Measurements from ENCODE around the gene SLC28A3. TPM values are rescaled to one million over a fixed set of nuclear protein-coding genes. Genes with fewer than 3 reads are reported as not detected.

Gene SLC28A3
- total RNA-seq, 1 experiment from 2014 or later = not detected

DNA sequence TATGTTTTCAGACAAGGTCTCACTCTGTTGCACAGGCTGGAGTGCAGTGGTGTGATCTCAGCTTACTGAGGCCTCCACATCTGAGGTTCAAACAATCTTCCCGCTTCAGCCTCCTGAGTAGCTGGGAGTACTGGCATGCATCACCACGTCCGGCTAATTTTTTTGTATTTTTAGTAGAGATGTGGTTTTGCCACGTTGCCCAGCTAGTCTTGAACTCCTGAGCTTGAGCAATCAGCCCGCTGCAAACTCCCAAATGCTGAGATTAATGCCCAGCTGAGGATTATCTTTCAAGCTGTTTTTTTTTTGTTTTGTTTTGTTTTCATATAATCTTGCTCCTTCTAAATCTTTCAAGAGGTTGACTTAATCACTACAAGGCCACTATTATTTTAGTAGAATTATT is 47.3 kb upstream of the SLC28A3 start:
- H3K4me3 Mint-ChIP-seq = no peak overlapping the region
- no peaks in the 10 kb centered on the region for H3K27me3 Mint-ChIP-seq (ENCODE audit: low read depth)
- TF ChIP-seq, protein P1, sequence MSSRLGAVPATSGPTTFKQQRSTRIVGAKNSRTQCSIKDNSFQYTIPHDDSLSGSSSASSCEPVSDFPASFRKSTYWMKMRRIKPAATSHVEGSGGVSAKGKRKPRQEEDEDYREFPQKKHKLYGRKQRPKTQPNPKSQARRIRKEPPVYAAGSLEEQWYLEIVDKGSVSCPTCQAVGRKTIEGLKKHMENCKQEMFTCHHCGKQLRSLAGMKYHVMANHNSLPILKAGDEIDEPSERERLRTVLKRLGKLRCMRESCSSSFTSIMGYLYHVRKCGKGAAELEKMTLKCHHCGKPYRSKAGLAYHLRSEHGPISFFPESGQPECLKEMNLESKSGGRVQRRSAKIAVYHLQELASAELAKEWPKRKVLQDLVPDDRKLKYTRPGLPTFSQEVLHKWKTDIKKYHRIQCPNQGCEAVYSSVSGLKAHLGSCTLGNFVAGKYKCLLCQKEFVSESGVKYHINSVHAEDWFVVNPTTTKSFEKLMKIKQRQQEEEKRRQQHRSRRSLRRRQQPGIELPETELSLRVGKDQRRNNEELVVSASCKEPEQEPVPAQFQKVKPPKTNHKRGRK (CRISPR knock-in tag; IDR thresholded peaks at IDR 0.05; ENCODE audit: borderline replicate concordance) = no peak
- TF ChIP-seq TEAD4 (CRISPR knock-in tag; IDR thresholded peaks at IDR 0.05) (no peak), ZNF121 (CRISPR knock-in tag; IDR thresholded peaks at IDR 0.05) (no peak), NFE2L1 (CRISPR knock-in tag; IDR thresholded peaks at IDR 0.05) (no peak), ZNF317 (CRISPR knock-in tag; IDR thresholded peaks at IDR 0.05; ENCODE audit: borderline replicate concordance, low read depth) (no peak), ZNF219 (CRISPR knock-in tag; IDR thresholded peaks at IDR 0.05; ENCODE audit: borderline replicate concordance) (no peak), OVOL2 (CRISPR knock-in tag; IDR thresholded peaks at IDR 0.05; ENCODE audit: borderline replicate concordance) (no peak), ZNF396 (CRISPR knock-in tag; IDR thresholded peaks at IDR 0.05; ENCODE audit: borderline replicate concordance) (no peak), ZNF416 (CRISPR knock-in tag; IDR thresholded peaks at IDR 0.05) (no peak), RELA (CRISPR knock-in tag; IDR thresholded peaks at IDR 0.05; ENCODE audit: borderline replicate concordance) (no peak), JUN (CRISPR knock-in tag; IDR thresholded peaks at IDR 0.05) (no peak), EMX1 (CRISPR knock-in tag; IDR thresholded peaks at IDR 0.05) (no peak), NR2C2 (CRISPR knock-in tag; IDR thresholded peaks at IDR 0.05) (no peak)
- TF ChIP-seq, protein P2, sequence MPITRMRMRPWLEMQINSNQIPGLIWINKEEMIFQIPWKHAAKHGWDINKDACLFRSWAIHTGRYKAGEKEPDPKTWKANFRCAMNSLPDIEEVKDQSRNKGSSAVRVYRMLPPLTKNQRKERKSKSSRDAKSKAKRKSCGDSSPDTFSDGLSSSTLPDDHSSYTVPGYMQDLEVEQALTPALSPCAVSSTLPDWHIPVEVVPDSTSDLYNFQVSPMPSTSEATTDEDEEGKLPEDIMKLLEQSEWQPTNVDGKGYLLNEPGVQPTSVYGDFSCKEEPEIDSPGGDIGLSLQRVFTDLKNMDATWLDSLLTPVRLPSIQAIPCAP (CRISPR knock-in tag; IDR thresholded peaks at IDR 0.05) = no peak
- TF ChIP-seq, protein P3, sequence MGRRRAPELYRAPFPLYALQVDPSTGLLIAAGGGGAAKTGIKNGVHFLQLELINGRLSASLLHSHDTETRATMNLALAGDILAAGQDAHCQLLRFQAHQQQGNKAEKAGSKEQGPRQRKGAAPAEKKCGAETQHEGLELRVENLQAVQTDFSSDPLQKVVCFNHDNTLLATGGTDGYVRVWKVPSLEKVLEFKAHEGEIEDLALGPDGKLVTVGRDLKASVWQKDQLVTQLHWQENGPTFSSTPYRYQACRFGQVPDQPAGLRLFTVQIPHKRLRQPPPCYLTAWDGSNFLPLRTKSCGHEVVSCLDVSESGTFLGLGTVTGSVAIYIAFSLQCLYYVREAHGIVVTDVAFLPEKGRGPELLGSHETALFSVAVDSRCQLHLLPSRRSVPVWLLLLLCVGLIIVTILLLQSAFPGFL (CRISPR knock-in tag; IDR thresholded peaks at IDR 0.05; ENCODE audit: borderline replicate concordance) = no peak
- peaks cover 8% of the 10 kb centered on the region for H3K4me1 Mint-ChIP-seq
- no peaks in the 10 kb centered on the region for H3K36me3 Mint-ChIP-seq
- no peak overlapping the region for H3K27ac Mint-ChIP-seq
- CTCF ChIA-PET = interaction anchor here (2.9 kb wide), 1 partner anchor 9 kb away, joined by 16 read pairs; no protein-coding TSS in a partner anchor
- no peaks in the 10 kb centered on the region for H3K9me3 Mint-ChIP-seq
- POLR2A ChIA-PET = no interaction called here
- DNase-seq (ENCODE audit: low spot score) (no peak), ATAC-seq (no peak)

DNA sequence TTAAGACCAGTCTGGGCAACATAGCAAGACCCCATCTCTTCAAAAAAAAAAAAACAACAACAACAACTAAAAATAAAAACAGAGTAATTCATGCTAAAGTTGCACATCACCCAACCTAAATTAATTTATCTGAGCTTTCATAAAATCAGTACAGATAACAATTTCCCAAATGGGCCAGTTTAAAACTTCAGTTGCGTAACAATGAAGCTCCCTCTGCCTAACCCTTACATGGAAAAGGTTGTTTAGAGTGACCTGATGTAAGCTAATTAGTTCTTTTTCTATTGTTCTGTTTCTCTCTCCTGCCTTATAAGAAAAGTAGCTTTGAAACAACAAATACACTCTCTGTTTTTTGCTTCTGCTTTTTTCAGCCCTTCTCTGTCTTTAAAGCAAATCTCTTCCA is 46.2 kb upstream of the SLC28A3 start:
- H3K9me3 Mint-ChIP-seq = no peaks in the 10 kb centered on the region
- CTCF ChIA-PET = interaction anchor here (0.6 to 2.9 kb wide), 2 partner anchors 10 to 392 kb away, joined by 3 to 16 read pairs; no protein-coding TSS in a partner anchor

More for the DNA sequence above, 46.2 kb upstream of the SLC28A3 start:
- TF ChIP-seq, protein P4, sequence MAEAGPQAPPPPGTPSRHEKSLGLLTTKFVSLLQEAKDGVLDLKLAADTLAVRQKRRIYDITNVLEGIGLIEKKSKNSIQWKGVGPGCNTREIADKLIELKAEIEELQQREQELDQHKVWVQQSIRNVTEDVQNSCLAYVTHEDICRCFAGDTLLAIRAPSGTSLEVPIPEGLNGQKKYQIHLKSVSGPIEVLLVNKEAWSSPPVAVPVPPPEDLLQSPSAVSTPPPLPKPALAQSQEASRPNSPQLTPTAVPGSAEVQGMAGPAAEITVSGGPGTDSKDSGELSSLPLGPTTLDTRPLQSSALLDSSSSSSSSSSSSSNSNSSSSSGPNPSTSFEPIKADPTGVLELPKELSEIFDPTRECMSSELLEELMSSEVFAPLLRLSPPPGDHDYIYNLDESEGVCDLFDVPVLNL (CRISPR knock-in tag; IDR thresholded peaks at IDR 0.05; ENCODE audit: borderline replicate concordance, low read depth) = no peak
- TF ChIP-seq, protein P5, sequence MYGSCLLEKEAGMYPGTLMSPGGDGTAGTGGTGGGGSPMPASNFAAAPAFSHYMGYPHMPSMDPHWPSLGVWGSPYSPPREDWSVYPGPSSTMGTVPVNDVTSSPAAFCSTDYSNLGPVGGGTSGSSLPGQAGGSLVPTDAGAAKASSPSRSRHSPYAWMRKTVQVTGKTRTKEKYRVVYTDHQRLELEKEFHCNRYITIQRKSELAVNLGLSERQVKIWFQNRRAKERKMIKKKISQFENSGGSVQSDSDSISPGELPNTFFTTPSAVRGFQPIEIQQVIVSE (CRISPR knock-in tag; IDR thresholded peaks at IDR 0.05; ENCODE audit: borderline replicate concordance) = no peak
- TF ChIP-seq PRRX2 (CRISPR knock-in tag; IDR thresholded peaks at IDR 0.05) = no peak
- TF ChIP-seq, protein P6, sequence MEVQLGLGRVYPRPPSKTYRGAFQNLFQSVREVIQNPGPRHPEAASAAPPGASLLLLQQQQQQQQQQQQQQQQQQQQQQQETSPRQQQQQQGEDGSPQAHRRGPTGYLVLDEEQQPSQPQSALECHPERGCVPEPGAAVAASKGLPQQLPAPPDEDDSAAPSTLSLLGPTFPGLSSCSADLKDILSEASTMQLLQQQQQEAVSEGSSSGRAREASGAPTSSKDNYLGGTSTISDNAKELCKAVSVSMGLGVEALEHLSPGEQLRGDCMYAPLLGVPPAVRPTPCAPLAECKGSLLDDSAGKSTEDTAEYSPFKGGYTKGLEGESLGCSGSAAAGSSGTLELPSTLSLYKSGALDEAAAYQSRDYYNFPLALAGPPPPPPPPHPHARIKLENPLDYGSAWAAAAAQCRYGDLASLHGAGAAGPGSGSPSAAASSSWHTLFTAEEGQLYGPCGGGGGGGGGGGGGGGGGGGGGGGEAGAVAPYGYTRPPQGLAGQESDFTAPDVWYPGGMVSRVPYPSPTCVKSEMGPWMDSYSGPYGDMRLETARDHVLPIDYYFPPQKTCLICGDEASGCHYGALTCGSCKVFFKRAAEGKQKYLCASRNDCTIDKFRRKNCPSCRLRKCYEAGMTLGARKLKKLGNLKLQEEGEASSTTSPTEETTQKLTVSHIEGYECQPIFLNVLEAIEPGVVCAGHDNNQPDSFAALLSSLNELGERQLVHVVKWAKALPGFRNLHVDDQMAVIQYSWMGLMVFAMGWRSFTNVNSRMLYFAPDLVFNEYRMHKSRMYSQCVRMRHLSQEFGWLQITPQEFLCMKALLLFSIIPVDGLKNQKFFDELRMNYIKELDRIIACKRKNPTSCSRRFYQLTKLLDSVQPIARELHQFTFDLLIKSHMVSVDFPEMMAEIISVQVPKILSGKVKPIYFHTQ (CRISPR knock-in tag; IDR thresholded peaks at IDR 0.05) = no peak
- TF ChIP-seq KAT7 (CRISPR knock-in tag; IDR thresholded peaks at IDR 0.05; ENCODE audit: borderline replicate concordance) = no peak
- H3K4me1 Mint-ChIP-seq = peaks cover 8% of the 10 kb centered on the region
- DNase-seq (ENCODE audit: low spot score) (no peak), ATAC-seq (no peak)
- no peaks in the 10 kb centered on the region for H3K27me3 Mint-ChIP-seq (ENCODE audit: low read depth)
- POLR2A ChIA-PET = interaction anchor here (0.7 kb wide), 1 partner anchor 41 kb away, joined by 3 read pairs; no protein-coding TSS in a partner anchor
- no peak overlapping the region for H3K4me3 Mint-ChIP-seq
- no peaks in the 10 kb centered on the region for H3K36me3 Mint-ChIP-seq
- H3K27ac Mint-ChIP-seq = no peak overlapping the region

All from WTC11 (cell line).